Naive thymus-derived CD4-positive, alpha-beta T cell (primary cell): Measurements from ENCODE around the gene KCTD2. TPM values are rescaled to one million over a fixed set of nuclear protein-coding genes. Genes with fewer than 3 reads are reported as not detected.
"Not testable (repeated sequence)": the region's sequence is repeated elsewhere in the genome, so short reads cannot be mapped to it uniquely, and the experiment has no call there.

ENCODE experiments used
- ATAC-seq: fragments of 150-1000 bp; cut with Tn5 transposase; 2 replicates; pipeline ENCODE4 v1.10.0; 2021; ENCODE audit warnings: mild to moderate bottlenecking, moderate library complexity
- CTCF ChIA-PET: fragments of 350-600 bp; sonication (Branson Sonifier 250); formaldehyde crosslinking; loops from one replicate; lab custom pipeline; 2021; ENCODE audit warnings: antibody characterized with exemption; lab: Charles Lee
- POLR2A ChIA-PET: fragments of 350-600 bp; sonication (Branson Sonifier 250); formaldehyde crosslinking; loops from one replicate; lab custom pipeline; 2021; ENCODE audit warnings: antibody characterized with exemption, inconsistent platforms; lab: Charles Lee
- DNase-seq, 9 donors: peaks; one replicate each; pipeline versions ENCODE4 v3.0.0 to v3.0.0-alpha.2; 2020 to 2022; ENCODE audit warnings: mixed read lengths in 1 of 9
- H3K27ac ChIP-seq: one replicate; pipeline ENCODE4 v1.7.0; 2013; ENCODE audit warnings: mild to moderate bottlenecking, low read depth, low read length, moderate library complexity
- H3K27me3 ChIP-seq, 2 donors: one replicate each; pipeline ENCODE4 v1.7.0; 2013; ENCODE audit warnings: low read length in 2 of 2, mild to moderate bottlenecking in 2 of 2, moderate library complexity in 2 of 2; ENCODE audit not compliant: control insufficient read depth in 2 of 2, insufficient read depth in 2 of 2
- H3K36me3 ChIP-seq, 3 experiments: 1 replicate in 2 of 3; 2 replicates in 1 of 3; pipeline ENCODE4 v1.7.0; 2013; ENCODE audit warnings: low read length in 3 of 3, mild to moderate bottlenecking in 3 of 3, moderate library complexity in 1 of 3; ENCODE audit not compliant: insufficient read depth in 3 of 3, control insufficient read depth in 2 of 3
- H3K4me1 ChIP-seq, 2 donors: one replicate each; pipeline ENCODE4 v1.7.0; 2013; ENCODE audit warnings: low read length in 2 of 2, mild to moderate bottlenecking in 2 of 2, moderate library complexity in 1 of 2; ENCODE audit not compliant: control insufficient read depth in 2 of 2, insufficient read depth in 2 of 2
- H3K4me3 ChIP-seq: 2 replicates; pipeline ENCODE4 v1.7.0; 2013; ENCODE audit warnings: mild to moderate bottlenecking, low read length
- H3K9me3 ChIP-seq, 3 experiments: 1 replicate in 2 of 3; 2 replicates in 1 of 3; pipeline ENCODE4 v1.7.0; 2013; ENCODE audit warnings: low read length in 3 of 3; ENCODE audit not compliant: control insufficient read depth in 2 of 3
- H3K27ac Mint-ChIP-seq, 9 donors: one replicate each; pipeline ENCODE4 v1.8.0; 2020 to 2022; ENCODE audit warnings: mixed read lengths in 9 of 9, mild to moderate bottlenecking in 8 of 9, moderate library complexity in 5 of 9, inconsistent platforms in 2 of 9
- H3K27me3 Mint-ChIP-seq, 5 donors: one replicate each; pipeline ENCODE4 v1.8.0; 2021 to 2022; ENCODE audit warnings: mixed read lengths in 5 of 5, mild to moderate bottlenecking in 1 of 5
- H3K36me3 Mint-ChIP-seq, 5 donors: one replicate each; pipeline ENCODE4 v1.8.0; 2020 to 2022; ENCODE audit warnings: mixed read lengths in 5 of 5, mild to moderate bottlenecking in 3 of 5, inconsistent platforms in 1 of 5
- H3K4me1 Mint-ChIP-seq, 7 donors: one replicate each; pipeline ENCODE4 v1.8.0; 2020 to 2022; ENCODE audit warnings: mixed read lengths in 7 of 7, mild to moderate bottlenecking in 3 of 7, inconsistent platforms in 1 of 7
- H3K4me3 Mint-ChIP-seq, 10 donors: one replicate each; pipeline ENCODE4 v1.8.0; 2020 to 2022; ENCODE audit warnings: mild to moderate bottlenecking in 10 of 10, mixed read lengths in 10 of 10, moderate library complexity in 6 of 10, inconsistent platforms in 2 of 10
- H3K9me3 Mint-ChIP-seq, 11 donors: one replicate each; pipeline ENCODE4 v1.8.0; 2020 to 2022; ENCODE audit warnings: mixed read lengths in 11 of 11, mild to moderate bottlenecking in 4 of 11, inconsistent platforms in 1 of 11, moderate library complexity in 1 of 11
- intact Hi-C, 2 donors: fragments of 100-400 bp; cut with micrococcal nuclease; formaldehyde crosslinking; loops; one replicate each; pipeline ENCODE4 v1.15.1; 2023
- polyA plus RNA-seq, 2 donors: library from polyadenylated mRNA; unstranded; fragments of 300-500 nt; fragmentation: Illumina TruSeq; gene quantifications; one replicate each; pipeline ENCODE4 v1.2.3, GENCODE V29; 2021
- total RNA-seq, 6 experiments: library from RNA in 5 of 6; stranded (reverse) in 5 of 6; gene quantifications; 1 replicate in 5 of 6; 2 replicates in 1 of 6; pipeline ENCODE4 v1.2.3 and lab custom pipeline; 2021 to 2026

The KCTD2 gene
- total and polyA plus RNA-seq, 7 experiments from 2014 or later: 4.8 to 35.7 (median 20.1) TPM

- no peak overlapping the region for H3K27ac ChIP-seq
- H3K27me3 ChIP-seq: no peaks in the 10 kb centered on the region
- Mint-ChIP-seq H3K27me3 (peaks cover 0 to 5% (median 0%) of the 10 kb centered on the region in 5 donors), H3K36me3 (no peaks in the 10 kb centered on the region), H3K27ac (no peak overlapping the region), H3K4me1 (peaks cover 0 to 3% (median 0%) of the 10 kb centered on the region in 7 donors), H3K9me3 (no peaks in the 10 kb centered on the region), H3K4me3 (no peak overlapping the region)
- CTCF ChIA-PET: interaction anchor here (1.0 to 4.5 kb wide), 2 partner anchors 42 to 110 kb away, joined by 3 to 18 read pairs; no protein-coding TSS in a partner anchor
- no peaks in the 10 kb centered on the region for H3K9me3 ChIP-seq
- POLR2A ChIA-PET: interaction anchor here (0.7 kb wide), 1 partner anchor 39 kb away, joined by 3 read pairs; no protein-coding TSS in a partner anchor
- ATAC-seq (no peak), DNase-seq (no peak)
- H3K4me3 ChIP-seq: no peak overlapping the region
- no peaks in the 10 kb centered on the region for H3K4me1 ChIP-seq
- H3K36me3 ChIP-seq: no peaks in the 10 kb centered on the region
- intact Hi-C loops: no loop called here
Observed at GRCh38 chr17:75003957-75004355, 43.1 kb upstream of the KCTD2 start.

GRCh38 chr17:75004371-75004770 lies 42.7 kb upstream of the KCTD2 start:
- Histone ChIP-seq H3K4me3 (no peak overlapping the region), H3K9me3 (no peaks in the 10 kb centered on the region), H3K36me3 (no peaks in the 10 kb centered on the region), H3K27ac (no peak overlapping the region), H3K27me3 (no peaks in the 10 kb centered on the region), H3K4me1 (no peaks in the 10 kb centered on the region)
- intact Hi-C loops: no loop called here
- no peak overlapping the region for H3K27ac Mint-ChIP-seq
- ChIA-PET POLR2A (interaction anchor here (0.5 to 0.7 kb wide), 4 partner anchors 31 to 709 kb away, joined by 3 to 5 read pairs (median 3); no protein-coding TSS in a partner anchor), CTCF (interaction anchor here (1.0 to 4.5 kb wide), 2 partner anchors 43 to 110 kb away, joined by 3 to 18 read pairs; no protein-coding TSS in a partner anchor)
- peaks cover 0 to 5% (median 0%) of the 10 kb centered on the region in 5 donors for H3K27me3 Mint-ChIP-seq
- no peaks in the 10 kb centered on the region for H3K9me3 Mint-ChIP-seq
- H3K4me1 Mint-ChIP-seq: no peaks in the 10 kb centered on the region
- H3K4me3 Mint-ChIP-seq: no peak overlapping the region
- no peaks in the 10 kb centered on the region for H3K36me3 Mint-ChIP-seq
- DNase-seq: no peak
- ATAC-seq: no peak

- ATAC-seq: no peak
Observed at GRCh38 chr17:75005291-75005690, 41.7 kb upstream of the KCTD2 start.

GRCh38 chr17:75006084-75006483 lies 40.9 kb upstream of the KCTD2 start:
- not testable (repeated sequence) for H3K36me3 Mint-ChIP-seq, H3K9me3 ChIP-seq, H3K36me3 ChIP-seq, H3K9me3 Mint-ChIP-seq, H3K4me1 Mint-ChIP-seq, DNase-seq, ATAC-seq, H3K27me3 Mint-ChIP-seq, H3K4me1 ChIP-seq, H3K27ac ChIP-seq, H3K27me3 ChIP-seq, H3K4me3 ChIP-seq, H3K4me3 Mint-ChIP-seq
- CTCF ChIA-PET: interaction anchor here (0.6 to 4.5 kb wide), 3 partner anchors 9 to 45 kb away, joined by 3 to 18 read pairs (median 4); no protein-coding TSS in a partner anchor
- POLR2A ChIA-PET: interaction anchor here (1.3 to 1.4 kb wide), 2 partner anchors 26 to 144 kb away, joined by 3 to 4 read pairs; no protein-coding TSS in a partner anchor
- intact Hi-C loops: loop anchor here (1.0 kb wide), 1 partner anchor 45 kb away; no protein-coding TSS in a partner anchor
- H3K27ac Mint-ChIP-seq: peak overlapping the region in 1 of 9 donors; percentile 66

More at GRCh38 chr17:75005291-75005690, 41.7 kb upstream of the KCTD2 start:
- H3K36me3 Mint-ChIP-seq: no peaks in the 10 kb centered on the region
- no peaks in the 10 kb centered on the region for H3K9me3 Mint-ChIP-seq
- intact Hi-C loops: no loop called here
- Histone ChIP-seq H3K27ac (no peak overlapping the region), H3K36me3 (no peaks in the 10 kb centered on the region), H3K9me3 (no peaks in the 10 kb centered on the region), H3K27me3 (no peaks in the 10 kb centered on the region), H3K4me1 (no peaks in the 10 kb centered on the region), H3K4me3 (no peak overlapping the region)
- DNase-seq: no peak
- H3K4me1 Mint-ChIP-seq: no peaks in the 10 kb centered on the region
- no peak overlapping the region for H3K4me3 Mint-ChIP-seq
- H3K27me3 Mint-ChIP-seq: peaks cover 0 to 5% (median 0%) of the 10 kb centered on the region in 5 donors
- ChIA-PET POLR2A (interaction anchor here (0.6 to 0.7 kb wide), 2 partner anchors 30 to 294 kb away, joined by 3 read pairs; no protein-coding TSS in a partner anchor), CTCF (interaction anchor here (0.6 to 4.5 kb wide), 4 partner anchors 9 to 54 kb away, joined by 3 to 18 read pairs (median 4); no protein-coding TSS in a partner anchor)
- no peak overlapping the region for H3K27ac Mint-ChIP-seq

- ATAC-seq: no peak
Observed at GRCh38 chr17:75006653-75007052, 40.4 kb upstream of the KCTD2 start.

GRCh38 chr17:75008373-75008772 lies 38.7 kb upstream of the KCTD2 start:
- H3K4me1 Mint-ChIP-seq: peaks cover 8 to 19% (median 13%) of the 10 kb centered on the region in 7 donors
- no peak overlapping the region for H3K4me3 Mint-ChIP-seq
- H3K27ac Mint-ChIP-seq: no peak overlapping the region
- intact Hi-C loops: no loop called here
- ChIA-PET CTCF (interaction anchor here (0.7 to 4.5 kb wide), 4 partner anchors 21 to 105 kb away, joined by 3 to 18 read pairs (median 3); partner anchors contain the start of gene CDR2L), POLR2A (interaction anchor here (0.7 to 1.2 kb wide), 2 partner anchors 30 to 36 kb away, joined by 3 to 4 read pairs; partner anchors contain the start of gene HID1)
- H3K9me3 ChIP-seq: no peaks in the 10 kb centered on the region
- peaks cover 0 to 5% (median 0%) of the 10 kb centered on the region in 3 experiments for H3K36me3 ChIP-seq
- ATAC-seq (no peak), DNase-seq (no peak)
- H3K27me3 ChIP-seq: no peaks in the 10 kb centered on the region
- H3K27me3 Mint-ChIP-seq: peaks cover 0 to 5% (median 0%) of the 10 kb centered on the region in 5 donors
- no peak overlapping the region for H3K27ac ChIP-seq
- H3K9me3 Mint-ChIP-seq: no peaks in the 10 kb centered on the region
- H3K36me3 Mint-ChIP-seq: no peaks in the 10 kb centered on the region
- H3K4me3 ChIP-seq: no peak overlapping the region
- H3K4me1 ChIP-seq: peaks cover 5 to 10% of the 10 kb centered on the region in 2 donors

More at GRCh38 chr17:75006653-75007052, 40.4 kb upstream of the KCTD2 start:
- Mint-ChIP-seq H3K36me3 (no peaks in the 10 kb centered on the region), H3K4me1 (peaks cover 0 to 5% (median 0%) of the 10 kb centered on the region in 7 donors), H3K27me3 (peaks cover 0 to 5% (median 0%) of the 10 kb centered on the region in 5 donors), H3K4me3 (no peak overlapping the region), H3K9me3 (no peaks in the 10 kb centered on the region), H3K27ac (peak overlapping the region in 1 of 9 donors; percentile 66)
- Histone ChIP-seq H3K4me3 (no peak overlapping the region), H3K27me3 (no peaks in the 10 kb centered on the region), H3K36me3 (no peaks in the 10 kb centered on the region), H3K4me1 (no peaks in the 10 kb centered on the region), H3K27ac (no peak overlapping the region), H3K9me3 (no peaks in the 10 kb centered on the region)
- DNase-seq: no peak
- ChIA-PET POLR2A (interaction anchor here (1.3 to 1.4 kb wide), 2 partner anchors 26 to 144 kb away, joined by 3 to 4 read pairs; no protein-coding TSS in a partner anchor), CTCF (interaction anchor here (0.6 to 4.5 kb wide), 4 partner anchors 10 to 58 kb away, joined by 3 to 18 read pairs (median 4); no protein-coding TSS in a partner anchor)
- intact Hi-C loops: loop anchor here (1.0 kb wide), 1 partner anchor 45 kb away; no protein-coding TSS in a partner anchor
